Fibroblast of villous mesenchyme (primary cell): Measurements from ENCODE around the gene TLR2. TPM values are rescaled to one million over a fixed set of nuclear protein-coding genes. Genes with fewer than 3 reads are reported as not detected.
A peak's percentile ranks its signal among the peaks of the same experiment; 100 is the strongest.

ENCODE experiments used
- DNase-seq: peaks from one replicate; pipeline ENCODE4 v3.0.0-alpha.2; 2010; ENCODE audit warnings: low read depth
- H3K4me3 ChIP-seq: 2 replicates; pipeline ENCODE4 v1.5.1; 2011; ENCODE audit warnings: low read depth, mild to moderate bottlenecking, low read length
- total RNA-seq: library from RNA; depleted of rRNA; stranded (reverse); fragments of >200 nt; gene quantifications from 2 replicates; pipeline ENCODE4 v1.2.3, GENCODE V29; 2012
- TF ChIP-seq, protein P1 (sequence below): IDR thresholded peaks from 2 replicates; pipeline ENCODE4 v1.5.1; 2012; ENCODE audit warnings: low read depth, mild to moderate bottlenecking, low read length; ENCODE audit not compliant: insufficient read depth

TLR2 gene
- total RNA-seq, 1 donor, result under 0.01 TPM

DNA sequence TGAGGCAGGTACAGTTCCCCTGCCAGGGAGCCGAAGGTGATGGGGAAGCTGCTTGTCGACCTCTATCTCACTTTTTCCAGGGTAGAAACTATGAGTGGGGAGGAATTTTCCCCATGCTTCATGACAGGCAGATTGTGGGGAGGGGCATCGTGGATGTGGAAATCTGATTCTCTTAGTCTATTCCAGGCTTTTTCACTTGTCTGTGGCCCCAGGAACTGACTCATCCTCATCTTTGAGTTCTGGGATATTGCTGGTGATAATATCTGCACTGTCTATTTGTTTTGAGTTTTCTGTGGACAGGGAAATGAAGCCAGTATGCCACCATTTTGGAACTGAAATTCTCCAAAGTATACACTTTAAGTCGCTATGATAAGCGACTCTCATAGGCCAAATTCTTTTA, 7.6 kb upstream of the TLR2 start:
- no peak overlapping the region for H3K4me3 ChIP-seq
- TF ChIP-seq, protein P1, sequence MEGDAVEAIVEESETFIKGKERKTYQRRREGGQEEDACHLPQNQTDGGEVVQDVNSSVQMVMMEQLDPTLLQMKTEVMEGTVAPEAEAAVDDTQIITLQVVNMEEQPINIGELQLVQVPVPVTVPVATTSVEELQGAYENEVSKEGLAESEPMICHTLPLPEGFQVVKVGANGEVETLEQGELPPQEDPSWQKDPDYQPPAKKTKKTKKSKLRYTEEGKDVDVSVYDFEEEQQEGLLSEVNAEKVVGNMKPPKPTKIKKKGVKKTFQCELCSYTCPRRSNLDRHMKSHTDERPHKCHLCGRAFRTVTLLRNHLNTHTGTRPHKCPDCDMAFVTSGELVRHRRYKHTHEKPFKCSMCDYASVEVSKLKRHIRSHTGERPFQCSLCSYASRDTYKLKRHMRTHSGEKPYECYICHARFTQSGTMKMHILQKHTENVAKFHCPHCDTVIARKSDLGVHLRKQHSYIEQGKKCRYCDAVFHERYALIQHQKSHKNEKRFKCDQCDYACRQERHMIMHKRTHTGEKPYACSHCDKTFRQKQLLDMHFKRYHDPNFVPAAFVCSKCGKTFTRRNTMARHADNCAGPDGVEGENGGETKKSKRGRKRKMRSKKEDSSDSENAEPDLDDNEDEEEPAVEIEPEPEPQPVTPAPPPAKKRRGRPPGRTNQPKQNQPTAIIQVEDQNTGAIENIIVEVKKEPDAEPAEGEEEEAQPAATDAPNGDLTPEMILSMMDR, result no peak
- DNase-seq, result no peak

DNA sequence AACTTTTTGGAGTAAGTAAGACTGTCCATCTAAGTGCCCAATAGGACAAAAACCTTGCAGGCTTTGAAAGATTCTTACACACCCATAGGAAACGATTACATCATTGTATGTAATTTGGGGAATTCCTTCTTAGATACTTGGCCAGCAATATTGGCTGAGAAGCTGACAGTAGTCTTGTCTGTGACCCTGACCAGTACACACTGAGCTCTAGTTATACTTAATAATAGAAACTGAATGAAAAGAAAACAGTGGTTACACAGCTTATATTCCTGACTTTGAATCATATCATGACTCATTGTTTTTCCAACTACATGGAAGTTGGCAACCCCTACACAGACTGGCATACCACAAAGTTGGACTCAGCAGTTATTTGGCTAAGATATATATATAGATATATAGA, 7.1 kb upstream of the TLR2 start:
- H3K4me3 ChIP-seq, result no peak overlapping the region
- TF ChIP-seq, protein P1, result no peak
- peak; percentile 24 for DNase-seq

DNA sequence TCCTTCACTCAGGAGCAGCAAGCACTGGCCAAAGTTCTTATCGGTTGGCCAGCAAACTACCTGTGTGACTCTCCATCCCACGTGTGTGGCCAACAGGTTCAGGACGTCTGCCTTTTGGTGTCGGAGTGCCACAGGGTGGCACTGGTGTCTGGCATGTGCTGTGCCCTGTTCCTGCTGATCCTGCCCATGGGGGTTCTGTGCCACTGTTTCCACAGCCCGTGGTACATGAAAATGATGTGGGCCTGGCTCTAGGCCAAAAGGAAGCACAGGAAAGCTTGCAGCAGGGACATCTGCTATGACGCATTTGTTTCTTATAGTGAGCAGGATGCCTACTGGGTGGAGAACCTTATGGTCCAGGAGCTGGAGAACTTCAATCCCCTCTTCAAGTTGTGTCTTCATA, 4.6 kb upstream of the TLR2 start:
- TF ChIP-seq, protein P1, result no peak
- no peak overlapping the region for H3K4me3 ChIP-seq
- DNase-seq, result no peak

- TF ChIP-seq, protein P1, result no peak
- DNase-seq, result no peak
- H3K4me3 ChIP-seq, result peak overlapping the region; percentile 57
These were observed 308 bp upstream of the TLR2 start for GRCh38 chr4:153683763-153684181.

GRCh38 chr4:153684971-153685371, 891 bp downstream of the TLR2 start:
- H3K4me3 ChIP-seq, result peak overlapping the region; percentile 57
- TF ChIP-seq, protein P1, result no peak
- DNase-seq, result no peak

DNA sequence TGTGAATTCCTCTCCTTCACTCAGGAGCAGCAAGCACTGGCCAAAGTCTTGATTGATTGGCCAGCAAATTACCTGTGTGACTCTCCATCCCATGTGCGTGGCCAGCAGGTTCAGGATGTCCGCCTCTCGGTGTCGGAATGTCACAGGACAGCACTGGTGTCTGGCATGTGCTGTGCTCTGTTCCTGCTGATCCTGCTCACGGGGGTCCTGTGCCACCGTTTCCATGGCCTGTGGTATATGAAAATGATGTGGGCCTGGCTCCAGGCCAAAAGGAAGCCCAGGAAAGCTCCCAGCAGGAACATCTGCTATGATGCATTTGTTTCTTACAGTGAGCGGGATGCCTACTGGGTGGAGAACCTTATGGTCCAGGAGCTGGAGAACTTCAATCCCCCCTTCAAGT, 20.4 kb downstream of the TLR2 start:
- DNase-seq, result no peak
- no peak overlapping the region for H3K4me3 ChIP-seq

More for the DNA sequence above, 20.4 kb downstream of the TLR2 start:
- TF ChIP-seq, protein P1, result no peak
